ENCODE results near the gene DCHS1.

DNA sequence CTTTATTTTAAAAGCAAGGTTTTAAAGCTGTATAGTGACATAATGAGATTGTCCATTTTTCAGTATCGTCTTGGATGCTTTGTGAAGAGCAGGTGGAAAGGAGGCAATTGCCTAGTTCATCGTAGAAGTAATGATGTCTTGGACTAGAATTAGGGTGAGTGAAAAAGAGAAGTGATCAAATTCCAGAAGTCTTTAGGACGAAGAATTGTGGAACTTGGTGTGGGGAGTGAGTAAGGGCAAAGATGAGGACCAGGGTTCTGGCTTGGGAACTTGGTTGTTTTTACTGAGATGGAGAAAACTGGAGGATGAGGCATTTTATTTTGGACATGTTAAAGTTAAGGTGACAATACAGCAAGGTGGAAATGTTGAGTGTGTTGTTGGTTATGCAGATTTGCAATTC, 50.8 kb downstream of the DCHS1 start:
- TF ChIP-seq EZH2 (IDR thresholded peaks at IDR 0.05; ENCODE audit: insufficient read depth, poor library complexity, severe bottlenecking) = no peak
- no peak for TF ChIP-seq EZH2phosphoT487 (IDR thresholded peaks at IDR 0.05; ENCODE audit: insufficient read depth, low read depth)
